Nasal cavity respiratory epithelium epithelial cell of viscerocranial mucosa (primary cell): ENCODE results near the gene NPRL2. TPM values are rescaled to one million over a fixed set of nuclear protein-coding genes. Genes with fewer than 3 reads are reported as not detected.

Experiments used
- total RNA-seq: library from RNA; depleted of rRNA; stranded (reverse); fragments of >200 nt; gene quantifications from 2 replicates; pipeline ENCODE4 v1.2.3, GENCODE V29; 2014

NPRL2 gene
- 11.3 and 14.7 TPM in 2 replicates for total RNA-seq

DNA sequence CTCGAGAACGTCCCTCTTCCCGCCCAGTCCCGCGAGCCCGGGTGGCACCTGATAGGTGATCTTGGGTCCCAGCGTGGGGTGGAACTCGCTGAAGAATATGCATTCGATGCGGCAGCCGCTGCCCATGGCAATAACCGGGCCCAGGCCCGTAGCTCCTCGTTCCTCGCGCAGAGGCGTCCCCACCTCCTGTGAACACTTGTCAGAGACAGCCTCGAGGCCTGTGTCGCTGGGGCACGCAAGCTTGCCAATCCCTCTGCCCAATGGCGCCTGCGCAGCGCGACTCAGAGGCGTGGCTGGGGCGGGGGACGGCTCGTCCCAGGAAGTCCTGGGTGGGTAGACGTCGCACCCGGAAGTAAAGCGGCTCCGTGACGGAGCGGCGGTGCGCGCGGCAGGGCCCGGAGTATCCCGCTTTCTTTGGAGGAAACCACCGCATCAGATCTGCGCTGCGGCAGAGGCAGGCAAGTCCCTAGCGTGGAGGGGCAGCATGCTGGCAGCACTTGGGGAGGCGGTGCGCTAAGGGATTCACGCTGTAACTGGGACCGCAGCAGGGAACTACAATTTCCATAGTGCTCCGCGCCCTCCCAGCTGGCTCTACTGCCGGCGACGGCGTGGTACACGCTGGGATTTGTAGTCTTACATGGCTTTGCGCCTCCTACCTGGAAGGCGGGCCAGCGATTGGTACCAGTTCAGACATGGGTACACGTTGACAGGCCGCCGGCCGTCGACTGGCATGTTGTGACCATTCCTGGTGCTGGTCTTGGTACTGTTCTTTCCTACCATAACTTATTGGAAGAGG, at the start of gene NPRL2, which contains the start of gene CYB561D2:
NPRL2 (minus strand) TSS at position 249 of the 796 bp plus-strand sequence; CDS start at position 126, 123 bp downstream.
CYB561D2 (plus strand) TSS at position 336 of the 796 bp plus-strand sequence. CDS start 572 bp downstream, outside the sequence.

DNA sequence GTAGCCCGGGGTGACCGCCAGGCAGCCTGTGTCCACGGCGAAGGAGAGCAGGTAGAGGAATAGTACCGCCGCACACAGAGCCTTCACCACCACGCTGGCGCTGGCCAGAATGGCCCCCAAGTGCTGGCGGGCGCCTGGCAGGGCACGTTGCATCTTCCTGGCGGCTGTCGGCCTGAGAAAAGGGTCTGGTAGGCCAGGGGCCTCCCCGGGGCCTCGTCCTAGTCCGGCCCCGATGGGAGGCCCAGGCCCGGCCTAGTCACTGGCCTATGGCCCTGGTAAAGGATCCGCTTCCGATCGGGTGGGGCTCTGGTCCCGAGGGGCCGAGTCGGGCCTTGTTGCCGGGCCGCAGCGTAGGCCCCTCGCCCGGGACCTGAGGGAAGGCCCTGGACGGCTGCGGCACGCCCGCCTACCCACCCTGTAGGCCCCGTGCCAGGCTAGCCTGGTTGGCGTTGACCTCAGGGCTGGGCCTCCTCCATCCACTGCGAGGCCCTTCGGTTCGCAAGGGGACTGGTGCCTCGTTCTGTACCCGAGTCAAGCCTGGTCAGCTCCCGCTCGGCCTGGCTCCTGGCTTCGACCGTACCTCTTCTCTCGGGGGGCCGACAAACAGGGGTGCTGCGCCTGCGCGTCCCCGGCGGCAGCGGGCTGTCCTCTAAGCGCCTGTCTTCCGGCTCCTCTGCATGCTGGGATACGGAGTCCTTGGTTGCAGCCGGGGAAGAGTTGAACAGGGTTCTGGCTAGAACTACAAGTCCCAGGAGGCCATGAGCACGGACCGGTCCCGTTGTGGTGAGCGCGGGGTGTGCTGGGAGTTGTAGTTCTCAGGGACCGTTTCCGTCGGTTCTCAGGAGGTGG, 8.6 kb upstream of the NPRL2 start, which contains the start of gene TMEM115:
TMEM115 (minus strand) TSS at position 611 of the 849 bp plus-strand sequence; CDS start at position 153, 458 bp downstream.

DNA sequence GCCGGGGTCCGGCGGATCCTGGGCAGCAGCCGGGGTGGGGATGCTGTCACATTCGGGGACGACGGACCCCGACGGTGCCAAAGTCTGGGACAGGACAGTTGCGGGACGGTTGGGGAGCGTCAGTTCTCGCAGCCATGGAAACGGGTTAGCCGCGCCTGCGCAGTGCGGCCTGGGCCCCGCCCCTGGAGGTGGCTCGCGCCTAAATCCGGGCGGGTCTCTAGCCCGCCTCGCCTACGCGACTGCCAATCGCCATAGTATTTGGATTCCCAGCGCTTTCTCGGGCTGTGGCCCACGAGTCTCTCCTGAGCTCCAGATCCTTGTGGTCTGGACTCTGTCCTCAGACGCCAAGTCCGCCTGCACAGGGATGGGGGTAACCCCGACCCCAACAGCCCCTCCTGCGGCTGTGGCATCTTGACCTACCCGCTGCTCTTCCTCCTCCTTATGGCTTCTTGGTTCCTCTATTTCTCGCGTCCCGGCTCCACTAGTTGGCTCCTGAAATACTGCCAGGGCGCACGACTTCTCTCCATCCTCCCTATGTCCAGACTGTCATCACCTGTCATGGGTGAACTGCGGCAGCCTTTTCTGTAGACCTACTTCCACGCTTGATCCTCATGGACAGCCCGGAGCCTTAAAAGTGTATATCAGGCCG, 4.9 kb downstream of the NPRL2 start, which contains the start of gene ZMYND10:
ZMYND10 (minus strand) TSS at position 147 of the 649 bp plus-strand sequence. CDS start 153 bp downstream, outside the sequence.

DNA sequence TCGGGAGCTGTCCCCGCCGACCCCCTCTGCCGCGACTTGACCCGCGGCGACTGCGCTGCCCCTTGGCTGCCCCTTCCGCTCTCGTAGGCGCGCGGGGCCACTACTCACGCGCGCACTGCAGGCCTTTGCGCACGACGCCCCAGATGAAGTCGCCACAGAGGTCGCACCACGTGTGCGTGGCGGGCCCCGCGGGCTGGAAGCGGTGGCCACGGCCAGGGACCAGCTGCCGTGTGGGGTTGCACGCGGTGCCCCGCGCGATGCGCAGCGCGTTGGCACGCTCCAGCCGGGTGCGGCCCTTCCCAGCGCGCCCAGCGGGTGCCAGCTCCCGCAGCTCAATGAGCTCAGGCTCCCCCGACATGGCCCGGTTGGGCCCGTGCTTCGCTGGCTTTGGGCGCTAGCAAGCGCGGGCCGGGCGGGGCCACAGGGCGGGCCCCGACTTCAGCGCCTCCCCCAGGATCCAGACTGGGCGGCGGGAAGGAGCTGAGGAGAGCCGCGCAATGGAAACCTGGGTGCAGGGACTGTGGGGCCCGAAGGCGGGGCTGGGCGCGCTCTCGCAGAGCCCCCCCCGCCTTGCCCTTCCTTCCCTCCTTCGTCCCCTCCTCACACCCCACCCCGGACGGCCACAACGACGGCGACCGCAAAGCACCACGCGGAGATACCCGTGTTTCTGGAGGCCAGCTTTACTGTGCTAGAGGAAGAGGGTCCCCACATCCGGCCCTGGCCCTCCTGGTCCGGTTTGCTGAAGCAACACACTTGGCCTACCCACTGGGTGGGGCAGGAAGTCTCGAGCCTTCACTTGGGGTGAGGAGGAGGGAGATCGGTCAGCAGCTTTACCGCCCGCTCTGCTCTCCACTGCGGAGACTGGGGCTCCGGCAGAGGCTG, 9.9 kb downstream of the NPRL2 start, which contains the start of gene RASSF1:
RASSF1 (minus strand) TSS at position 389 of the 882 bp plus-strand sequence; CDS start at position 358, 31 bp downstream.

DNA sequence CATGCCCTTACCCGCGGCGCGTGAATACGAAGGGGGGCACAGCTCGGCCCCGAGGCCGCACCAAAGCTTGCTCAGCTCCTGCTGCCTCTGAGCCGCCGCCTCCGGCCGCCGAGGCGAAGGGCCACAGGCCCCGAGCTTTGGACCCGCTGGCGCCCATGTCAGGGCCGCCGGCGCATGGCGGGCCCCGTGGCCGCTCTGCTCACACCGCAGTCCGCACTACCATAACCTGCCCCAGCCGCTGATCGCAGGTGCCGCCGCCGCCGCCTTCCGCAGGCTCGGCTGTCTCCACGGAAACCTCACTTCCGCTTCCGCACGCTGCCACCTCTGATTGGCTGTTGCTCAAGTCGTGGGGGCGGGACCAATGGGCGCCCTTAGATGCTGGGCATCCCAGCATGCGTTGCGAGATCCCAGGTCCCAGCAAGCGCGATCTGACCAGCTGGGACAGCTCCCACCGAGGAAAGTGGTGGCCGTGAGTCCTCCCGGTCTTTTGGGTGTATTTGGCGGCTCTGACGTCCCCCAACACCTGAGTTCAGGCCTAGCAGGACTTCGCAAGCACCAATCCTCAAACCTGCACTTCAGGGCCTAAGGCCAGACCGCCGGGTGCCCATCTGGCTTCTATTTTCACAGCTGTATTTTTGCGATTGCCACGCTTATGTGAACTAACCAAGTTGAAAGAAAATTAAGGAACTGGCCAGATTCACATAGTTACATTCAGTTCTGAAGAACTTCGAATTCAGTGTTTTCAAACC, 22.5 kb downstream of the NPRL2 start, which contains the start of gene TUSC2:
TUSC2 (minus strand) TSS at position 281 of the 749 bp plus-strand sequence; CDS start at position 157, 124 bp downstream.

DNA sequence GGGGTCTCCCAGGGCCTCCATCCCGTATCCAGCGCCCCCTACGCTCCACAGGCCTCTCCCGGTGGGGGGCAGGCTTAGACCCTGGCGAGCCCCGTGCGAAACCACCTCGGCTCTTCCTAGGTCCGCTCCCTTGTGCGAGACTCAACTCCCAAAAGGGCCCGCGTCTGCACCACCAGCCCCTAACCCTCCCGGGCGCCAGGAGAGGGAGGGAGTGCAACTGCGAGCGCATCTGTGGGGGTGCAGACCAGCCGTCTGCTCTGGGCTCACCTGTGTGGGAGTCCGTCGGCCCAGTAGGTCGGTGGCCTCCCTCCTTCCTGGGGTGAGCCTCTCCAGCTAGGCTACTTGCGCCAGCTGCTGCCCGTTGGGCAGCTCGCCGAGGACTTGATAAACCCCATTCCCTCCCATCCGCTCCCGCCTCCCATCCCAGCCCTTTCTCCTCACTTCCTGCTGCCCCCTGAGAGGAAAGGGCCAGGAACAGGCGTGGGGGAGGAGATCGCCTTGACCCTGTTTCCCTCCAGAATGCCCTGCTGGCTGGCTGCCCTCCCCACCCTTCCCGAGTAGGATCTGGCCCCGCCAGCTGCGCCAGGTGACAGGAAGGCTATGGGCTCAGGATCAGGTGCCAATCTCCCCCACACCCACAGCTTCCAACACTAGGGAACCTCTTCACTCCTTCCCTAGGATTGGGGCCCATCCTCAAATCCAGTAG, 28.0 kb downstream of the NPRL2 start, which contains the start of gene HYAL2:
HYAL2 (minus strand) TSS at position 360 of the 706 bp plus-strand sequence. CDS start 2,256 bp downstream, outside the sequence.

DNA sequence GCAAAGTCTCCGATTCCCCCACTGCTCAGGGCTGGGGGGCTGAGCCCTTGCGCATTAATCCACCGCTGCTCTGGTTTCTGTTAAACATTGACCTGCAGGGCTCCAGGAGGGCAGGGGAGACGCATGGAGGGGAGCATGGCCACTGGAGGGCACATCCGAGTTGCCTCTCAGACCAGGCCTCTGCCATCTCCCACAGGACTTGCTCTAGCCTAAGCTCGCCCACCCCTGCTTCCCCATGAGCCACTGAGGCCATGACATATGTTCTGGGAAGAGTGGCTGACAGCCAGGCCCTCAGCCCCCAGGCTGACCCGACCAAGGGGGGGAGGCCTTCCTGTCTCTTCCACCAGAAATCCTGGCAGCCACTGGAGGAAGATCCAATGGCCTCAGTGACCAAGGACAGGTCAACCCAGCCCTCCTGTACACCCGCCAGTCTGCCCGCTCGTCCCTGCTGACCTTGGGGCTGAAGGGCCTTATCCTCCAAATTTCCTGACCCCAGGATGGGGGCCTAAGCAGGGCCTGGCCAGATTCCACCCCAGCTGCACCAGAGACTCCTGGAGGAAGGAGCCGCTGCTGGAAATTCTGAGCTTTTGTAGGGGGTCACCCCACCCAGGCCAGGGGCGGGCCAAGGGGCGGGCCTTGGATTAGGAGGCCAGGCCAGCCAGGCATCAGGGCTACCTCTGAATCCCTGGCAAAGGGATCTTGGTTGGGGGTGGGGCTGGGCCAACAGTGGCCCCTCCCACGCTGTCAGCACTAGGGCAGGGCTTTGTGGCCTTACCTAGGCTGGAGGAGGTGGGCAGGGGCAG, 47.4 kb downstream of the NPRL2 start, which contains the start of gene HYAL1:
HYAL1 (minus strand) TSS at position 562 of the 803 bp plus-strand sequence. CDS start 618 bp downstream, outside the sequence.

DNA sequence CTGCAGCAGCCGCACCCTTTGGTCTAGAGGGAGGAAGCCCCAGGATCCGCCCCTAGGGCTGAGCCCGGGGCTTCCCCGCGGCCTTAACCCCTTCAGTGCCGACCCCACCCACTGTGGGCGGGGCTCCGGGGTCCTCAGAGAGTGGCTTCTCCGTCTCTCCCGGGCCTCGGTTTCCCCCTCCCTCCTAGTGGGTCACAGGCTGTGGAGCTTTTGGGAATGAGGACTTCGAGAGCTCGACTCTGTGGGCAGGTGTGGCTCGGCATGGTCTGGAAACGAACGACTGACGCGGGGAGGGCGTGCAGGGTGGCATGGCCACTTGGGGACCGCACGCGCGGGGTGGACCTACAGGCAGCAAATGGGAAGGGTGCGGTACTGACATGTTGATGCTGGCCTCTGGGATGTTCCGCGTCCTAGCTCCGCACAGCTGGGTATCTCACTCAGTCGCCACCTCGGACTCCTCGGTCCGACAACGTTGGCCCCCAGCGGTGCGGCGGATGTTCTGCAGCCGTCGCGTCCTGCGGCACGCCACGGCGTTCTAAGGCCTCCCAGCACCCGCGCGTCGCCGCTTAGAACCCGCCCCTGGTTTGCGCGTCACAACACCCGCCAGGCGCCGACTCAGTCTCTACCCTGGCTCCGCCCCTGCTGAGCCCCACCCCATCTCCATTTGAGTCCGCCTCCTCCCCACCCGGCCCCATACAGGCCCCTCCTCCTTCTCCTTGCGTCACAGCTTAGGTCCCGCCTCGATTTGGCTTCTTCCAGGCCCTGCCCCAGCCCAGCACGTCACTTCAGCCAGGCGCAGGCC, 51.5 kb downstream of the NPRL2 start, which contains the start of the genes HYAL3 and NAA80:
HYAL3 (minus strand) TSS at position 570 of the 802 bp plus-strand sequence. CDS start 3,803 bp downstream, outside the sequence.
NAA80 (minus strand) TSS at position 570 of the 802 bp plus-strand sequence. CDS start 1,942 bp downstream, outside the sequence.

Other genes starting within 250 kb of the NPRL2 start
- gene SEMA3F, start 195.5 kb downstream of the NPRL2 start, total RNA-seq, result 37.3 and 205 TPM in 2 replicates
- not detected in 2 replicates for gene GNAT1, start 159.2 kb downstream of the NPRL2 start, total RNA-seq
- gene SLC38A3, start 145.5 kb downstream of the NPRL2 start, total RNA-seq, result not detected in 2 replicates
- 82.7 and 168 TPM in 2 replicates for gene GNAI2, start 114.6 kb downstream of the NPRL2 start, total RNA-seq
- 5.1 and 7.5 TPM in 2 replicates for gene SEMA3B, start 81.6 kb downstream of the NPRL2 start, total RNA-seq
- gene LSMEM2, start 71.7 kb downstream of the NPRL2 start, total RNA-seq, result not detected in 2 replicates
- 117 and 171 TPM in 2 replicates for gene IFRD2, start 58.3 kb downstream of the NPRL2 start, total RNA-seq
- 8.4 and 8.5 TPM in 2 replicates for gene HYAL3, start 51.4 kb downstream of the NPRL2 start, total RNA-seq
- gene NAA80, start 51.4 kb downstream of the NPRL2 start, total RNA-seq, result 2.7 and 2.9 TPM in 2 replicates
- gene HYAL1, start 47.2 kb downstream of the NPRL2 start, total RNA-seq, result 4.5 and 5.8 TPM in 2 replicates
- 59.1 and 76.5 TPM in 2 replicates for gene HYAL2, start 28.0 kb downstream of the NPRL2 start, total RNA-seq
- gene TUSC2, start 22.6 kb downstream of the NPRL2 start, total RNA-seq, result 15.7 and 26.0 TPM in 2 replicates
- gene RASSF1, start 9.9 kb downstream of the NPRL2 start, total RNA-seq, result 14.9 and 19.8 TPM in 2 replicates
- gene ZMYND10, start 5.0 kb downstream of the NPRL2 start, total RNA-seq, result 0.21 and 0.34 TPM in 2 replicates
- 13.7 and 14.2 TPM in 2 replicates for gene CYB561D2, start 87 bp upstream of the NPRL2 start, total RNA-seq
- 28.0 and 33.0 TPM in 2 replicates for gene TMEM115, start 8.7 kb upstream of the NPRL2 start, total RNA-seq
- under 0.01 TPM in 1 of 2 replicates, not detected in the other for gene CACNA2D2, start 152.9 kb upstream of the NPRL2 start, total RNA-seq
- gene C3orf18, start 217.0 kb upstream of the NPRL2 start, total RNA-seq, result 0.68 and 3.6 TPM in 2 replicates
- 4.4 and 10.8 TPM in 2 replicates for gene HEMK1, start 218.7 kb upstream of the NPRL2 start, total RNA-seq